SU-DHL-6 (cell line): ENCODE measurements around the gene ARHGAP27.
"Not testable (repeated sequence)": the region's sequence is repeated elsewhere in the genome, so short reads cannot be mapped to it uniquely, and the experiment has no call there.

Experiments used
- CTCF ChIP-seq: fragments of 200-600 bp; sonication (generic); IDR thresholded peaks from one replicate; pipeline ENCODE4 v1.5.1; 2017; ENCODE audit warnings: antibody characterized with exemption, mild to moderate bottlenecking, low read length, moderate library complexity; ENCODE audit not compliant: insufficient read depth, poor library complexity, severe bottlenecking
- EZH2phosphoT487 ChIP-seq: fragments of 200-600 bp; sonication (generic), shearing (Covaris generic); conservative IDR thresholded peaks from 2 replicates; pipeline ENCODE4 v1.6.1; 2018; ENCODE audit warnings: mild to moderate bottlenecking, antibody characterized with exemption, low read length, moderate library complexity, mixed read lengths

- not testable (repeated sequence) for TF ChIP-seq CTCF, EZH2phosphoT487
Observed at GRCh38 chr17:45453225-45453534, 20.5 kb upstream of the ARHGAP27 start.
